Measurements from ENCODE around the gene WFDC2. TPM values are rescaled to one million over a fixed set of nuclear protein-coding genes. Genes with fewer than 3 reads are reported as not detected.
"Not testable (repeated sequence)": the region's sequence is repeated elsewhere in the genome, so short reads cannot be mapped to it uniquely, and the experiment has no call there.

Gene WFDC2
- total RNA-seq, 4 donors from 2014 or later = not detected

DNA sequence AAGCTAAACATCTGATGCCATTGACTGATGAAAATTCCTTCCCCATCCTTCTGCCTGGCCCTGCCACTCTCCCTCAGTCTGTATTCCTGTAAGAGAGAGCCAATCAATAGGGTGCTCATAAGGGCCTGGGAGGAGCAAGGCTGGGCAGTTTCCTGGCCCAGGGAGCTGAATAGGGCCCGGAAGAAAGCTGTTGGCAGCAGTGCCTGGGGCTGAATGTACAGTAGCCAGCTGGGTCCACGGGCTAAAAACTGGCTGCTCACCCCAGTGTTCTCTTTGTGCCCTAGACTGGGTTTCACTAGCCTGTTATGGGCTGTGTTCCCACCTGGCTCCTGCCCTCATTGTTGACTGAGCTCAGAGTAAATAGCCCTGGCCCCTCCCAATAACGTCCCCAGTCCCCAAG lies 1.7 kb upstream of the WFDC2 start:
- Histone ChIP-seq H3K27ac (no peak overlapping the region), H3K36me3 (no peaks in the 10 kb centered on the region), H3K27me3 (peaks cover 35 to 40% (median 35%) of the 10 kb centered on the region in 3 donors), H3K9me3 (no peaks in the 10 kb centered on the region), H3K4me1 (peaks cover 0 to 18% of the 10 kb centered on the region in 2 donors), H3K4me3 (no peak overlapping the region)
- in situ Hi-C loops (cut with MboI; ENCODE audit: low sequenced_read_pairs in 4 of 4) (no loop called here), intact Hi-C loops (cut with DNase I; ENCODE audit: low total_unique reads) (no loop called here)
- ATAC-seq (no peak), DNase-seq (no peak)
- no peak for TF ChIP-seq POLR2A (IDR thresholded peaks at IDR 0.05)
- TF ChIP-seq, protein P1, sequence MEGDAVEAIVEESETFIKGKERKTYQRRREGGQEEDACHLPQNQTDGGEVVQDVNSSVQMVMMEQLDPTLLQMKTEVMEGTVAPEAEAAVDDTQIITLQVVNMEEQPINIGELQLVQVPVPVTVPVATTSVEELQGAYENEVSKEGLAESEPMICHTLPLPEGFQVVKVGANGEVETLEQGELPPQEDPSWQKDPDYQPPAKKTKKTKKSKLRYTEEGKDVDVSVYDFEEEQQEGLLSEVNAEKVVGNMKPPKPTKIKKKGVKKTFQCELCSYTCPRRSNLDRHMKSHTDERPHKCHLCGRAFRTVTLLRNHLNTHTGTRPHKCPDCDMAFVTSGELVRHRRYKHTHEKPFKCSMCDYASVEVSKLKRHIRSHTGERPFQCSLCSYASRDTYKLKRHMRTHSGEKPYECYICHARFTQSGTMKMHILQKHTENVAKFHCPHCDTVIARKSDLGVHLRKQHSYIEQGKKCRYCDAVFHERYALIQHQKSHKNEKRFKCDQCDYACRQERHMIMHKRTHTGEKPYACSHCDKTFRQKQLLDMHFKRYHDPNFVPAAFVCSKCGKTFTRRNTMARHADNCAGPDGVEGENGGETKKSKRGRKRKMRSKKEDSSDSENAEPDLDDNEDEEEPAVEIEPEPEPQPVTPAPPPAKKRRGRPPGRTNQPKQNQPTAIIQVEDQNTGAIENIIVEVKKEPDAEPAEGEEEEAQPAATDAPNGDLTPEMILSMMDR (IDR thresholded peaks at IDR 0.05 in 4 of 5, conservative IDR thresholded peaks at IDR 0.05 in 1 of 5) = no peak

DNA sequence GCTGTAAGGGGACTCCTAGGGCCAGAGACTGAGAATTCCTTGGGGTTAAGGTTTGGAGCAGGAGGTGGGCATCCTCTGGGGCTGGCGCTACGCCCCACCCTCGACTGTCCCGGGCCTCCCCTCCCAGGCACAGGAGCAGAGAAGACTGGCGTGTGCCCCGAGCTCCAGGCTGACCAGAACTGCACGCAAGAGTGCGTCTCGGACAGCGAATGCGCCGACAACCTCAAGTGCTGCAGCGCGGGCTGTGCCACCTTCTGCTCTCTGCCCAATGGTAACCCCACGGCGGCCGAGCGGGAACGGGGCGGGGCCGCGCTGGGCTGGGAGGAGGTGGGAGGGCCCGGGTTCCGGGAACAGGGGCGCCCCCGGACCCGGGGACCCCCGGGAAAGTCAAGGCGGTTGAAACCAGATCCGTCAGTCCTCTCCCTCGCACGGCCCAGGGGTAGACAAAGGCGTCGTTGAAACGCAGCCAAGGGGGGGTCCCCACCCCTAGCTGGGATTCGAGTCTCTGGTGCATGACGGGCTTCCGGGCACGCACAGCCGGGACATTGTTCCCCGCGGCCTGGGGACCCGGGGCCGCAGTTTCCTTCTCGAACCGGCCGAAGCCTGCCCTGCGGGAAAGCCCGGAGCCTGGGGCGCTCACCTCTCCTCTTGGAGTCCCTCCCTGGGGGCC lies 844 bp downstream of the WFDC2 start:
- DNase-seq (no peak), ATAC-seq (peak in 1 of 2 donors; percentile 27)
- Histone ChIP-seq H3K4me3 (peak overlapping the region; percentile 30 to 52 (median 49)), H3K27me3 (peaks cover 31 to 43% (median 38%) of the 10 kb centered on the region in 3 donors), H3K36me3 (no peaks in the 10 kb centered on the region), H3K9me3 (no peaks in the 10 kb centered on the region), H3K4me1 (peaks cover 0 to 18% of the 10 kb centered on the region in 2 donors), H3K27ac (no peak overlapping the region)
- TF ChIP-seq POLR2A (IDR thresholded peaks at IDR 0.05) = no peak
- TF ChIP-seq, protein P1 (IDR thresholded peaks at IDR 0.05 in 4 of 5, conservative IDR thresholded peaks at IDR 0.05 in 1 of 5) = no peak
- intact Hi-C loops (cut with DNase I; ENCODE audit: low total_unique reads) = no loop called here
- in situ Hi-C loops (cut with MboI; ENCODE audit: low sequenced_read_pairs in 4 of 4) = no loop called here

DNA sequence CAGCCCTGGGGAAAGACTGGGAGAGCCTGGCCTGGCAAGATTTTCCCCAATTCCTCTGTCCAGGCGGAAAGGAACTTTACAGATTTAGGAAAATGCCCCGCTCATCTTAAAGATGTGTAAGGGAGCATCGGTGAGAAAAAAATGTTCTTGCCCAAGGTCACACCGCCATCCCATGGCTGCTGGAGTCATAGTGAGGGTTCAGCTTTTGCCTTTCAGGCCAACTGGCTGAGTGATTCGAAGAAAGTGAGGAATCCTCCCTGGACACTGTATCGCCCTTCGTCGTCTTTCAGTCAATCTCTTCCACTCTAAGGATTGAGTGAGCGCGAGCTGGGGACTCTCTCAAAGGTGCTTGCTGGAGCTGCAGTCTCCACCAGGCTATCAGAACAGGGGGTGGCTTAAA lies 1.4 kb downstream of the WFDC2 start:
- intact Hi-C loops (cut with DNase I; ENCODE audit: low total_unique reads) = no loop called here
- no peaks in the 10 kb centered on the region for H3K36me3 ChIP-seq
- TF ChIP-seq POLR2A (IDR thresholded peaks at IDR 0.05) = no peak
- TF ChIP-seq, protein P1 (IDR thresholded peaks at IDR 0.05 in 4 of 5, conservative IDR thresholded peaks at IDR 0.05 in 1 of 5) = no peak
- no peak for ATAC-seq
- no peak for DNase-seq
- H3K27me3 ChIP-seq = peaks cover 31 to 46% (median 39%) of the 10 kb centered on the region in 3 donors
- in situ Hi-C loops (cut with MboI; ENCODE audit: low sequenced_read_pairs in 4 of 4) = no loop called here
- peaks cover 0 to 18% of the 10 kb centered on the region in 2 donors for H3K4me1 ChIP-seq
- H3K4me3 ChIP-seq = peak overlapping the region; percentile 30 to 52 (median 49)
- H3K9me3 ChIP-seq = no peaks in the 10 kb centered on the region
- H3K27ac ChIP-seq = no peak overlapping the region

DNA sequence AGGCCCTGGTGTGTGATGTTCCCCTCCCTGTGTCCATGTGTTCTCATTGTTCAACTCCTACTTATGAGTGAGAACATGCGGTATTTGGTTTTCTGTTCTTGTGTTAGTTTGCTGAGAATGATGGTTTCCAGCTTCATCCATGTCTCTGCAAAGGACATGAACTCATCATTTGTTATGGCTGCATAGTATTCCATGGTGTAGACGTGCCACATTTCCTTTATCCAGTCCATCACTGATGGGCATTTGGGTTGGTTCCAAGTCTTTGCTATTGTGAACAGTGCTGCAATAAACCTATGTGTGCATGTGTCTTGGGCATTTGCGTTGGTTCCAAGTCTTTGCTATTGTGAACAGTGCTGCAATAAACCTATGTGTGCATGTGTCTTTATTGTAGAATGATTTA lies 2.7 kb downstream of the WFDC2 start:
- H3K9me3 ChIP-seq; in situ Hi-C loops (cut with MboI; ENCODE audit: low sequenced_read_pairs in 4 of 4); H3K27ac ChIP-seq; H3K4me3 ChIP-seq; H3K36me3 ChIP-seq; ATAC-seq; DNase-seq; intact Hi-C loops (cut with DNase I; ENCODE audit: low total_unique reads): not testable (repeated sequence)
- peaks cover 0 to 18% of the 10 kb centered on the region in 2 donors for H3K4me1 ChIP-seq
- peaks cover 31 to 48% (median 39%) of the 10 kb centered on the region in 3 donors for H3K27me3 ChIP-seq

DNA sequence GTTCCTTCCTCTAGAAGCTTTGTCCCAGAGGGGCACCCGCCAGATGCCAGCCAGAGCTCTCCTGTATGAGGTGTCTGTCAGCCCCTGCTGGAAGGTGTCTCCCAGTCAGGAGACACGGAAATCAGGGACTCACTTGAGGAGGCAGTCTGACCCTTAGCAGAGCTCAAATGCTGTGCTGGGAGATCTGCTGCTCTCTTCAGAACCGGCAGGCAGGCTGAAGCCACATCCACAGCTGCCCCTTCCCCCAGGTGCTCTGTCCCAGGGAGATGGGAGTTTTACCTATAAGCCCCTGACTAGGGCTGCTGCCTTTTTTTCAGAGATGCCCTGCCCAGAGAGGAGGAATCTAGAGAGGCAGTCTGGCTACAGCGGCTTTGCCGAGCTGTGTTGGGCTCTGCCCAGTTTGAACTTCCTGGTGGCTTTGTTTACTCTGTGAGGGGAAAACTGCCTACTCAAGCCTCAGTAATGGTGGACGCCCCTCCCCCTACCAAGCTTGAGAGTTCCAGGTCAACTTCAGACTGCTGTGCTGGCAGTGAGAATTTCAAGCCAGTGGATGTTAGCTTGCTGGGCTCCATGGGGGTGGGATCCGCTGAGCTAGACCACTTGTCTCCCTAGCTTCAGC lies 8.1 kb downstream of the WFDC2 start:
- H3K36me3 ChIP-seq; in situ Hi-C loops (cut with MboI; ENCODE audit: low sequenced_read_pairs in 4 of 4); H3K4me3 ChIP-seq; H3K4me1 ChIP-seq; H3K9me3 ChIP-seq; intact Hi-C loops (cut with DNase I; ENCODE audit: low total_unique reads); ATAC-seq; H3K27ac ChIP-seq; DNase-seq: not testable (repeated sequence)
- peaks cover 0 to 22% (median 10%) of the 10 kb centered on the region in 3 donors for H3K27me3 ChIP-seq

All from gastrocnemius medialis (tissue), 4 donors.